Hepatic stellate cell (primary cell): ENCODE results near the gene MT1E.

Experiments used
- DNase-seq: peaks from one replicate; pipeline ENCODE4 v3.0.0; 2011; ENCODE audit warnings: low spot score

MT1E gene

GRCh38 chr16:56626685-56627084, 1.1 kb downstream of the MT1E start:
- no peak for DNase-seq

DNA sequence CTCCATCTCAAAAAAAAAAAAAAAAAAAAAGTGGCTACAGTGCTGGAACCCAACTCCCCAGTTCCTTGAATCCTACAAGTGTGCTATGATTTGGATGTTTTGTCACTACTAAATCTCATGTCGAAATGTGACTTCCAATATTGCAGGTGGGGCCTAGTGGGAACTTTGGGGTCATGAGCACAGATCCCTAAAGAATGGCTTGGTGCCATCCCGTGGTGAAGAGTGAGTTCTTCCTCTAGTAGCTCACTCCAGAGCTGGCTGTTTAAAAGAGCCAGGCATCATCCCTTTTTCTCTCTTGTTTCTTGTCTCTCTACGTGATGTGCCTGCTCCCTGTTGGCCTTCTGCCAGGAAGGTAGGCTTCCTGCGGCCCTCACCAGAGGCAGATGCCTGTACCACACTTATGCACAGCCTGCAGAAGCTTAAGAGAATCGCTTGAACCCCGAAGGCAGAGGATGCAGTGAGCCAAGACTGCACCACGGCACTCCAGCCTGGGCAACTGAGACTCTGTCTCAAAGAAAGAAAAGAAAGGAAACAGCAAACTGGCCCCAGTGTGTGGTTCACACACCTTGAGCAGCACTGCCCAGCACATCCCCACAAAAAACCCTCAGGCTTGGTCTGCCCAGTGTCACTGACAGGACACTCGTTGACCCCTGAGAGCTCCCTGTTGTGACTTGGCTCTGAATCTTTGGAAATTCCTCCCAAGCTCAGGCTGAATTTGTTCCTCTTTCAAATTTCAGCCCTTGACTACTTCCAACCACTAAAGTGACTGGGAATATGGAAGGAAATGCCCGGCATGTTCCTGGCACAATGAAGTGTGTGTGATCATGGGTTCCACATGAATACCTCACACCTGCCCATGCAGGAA, 3.1 kb downstream of the MT1E start:
- DNase-seq = no peak

DNA sequence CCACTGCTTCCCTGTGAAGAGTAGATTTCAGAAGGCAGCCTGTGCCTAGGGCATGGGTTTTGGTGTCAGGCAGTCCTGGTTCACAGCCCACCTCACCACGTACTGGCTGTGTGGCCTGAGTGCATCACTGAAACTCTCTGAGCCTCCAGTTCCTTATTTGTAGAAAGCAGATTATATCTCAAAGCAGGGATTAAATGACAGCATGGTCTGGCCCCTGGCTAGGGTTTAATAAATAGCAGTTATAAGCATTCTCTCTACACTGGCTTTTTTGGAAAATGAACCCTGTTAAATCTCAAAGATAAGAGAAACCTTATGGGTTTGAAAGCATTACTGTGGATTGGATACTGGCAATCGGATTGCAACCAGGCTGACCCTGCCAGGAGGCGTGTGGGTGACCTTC, 4.0 kb downstream of the MT1E start:
- no peak for DNase-seq

GRCh38 chr16:56630134-56630533, 4.6 kb downstream of the MT1E start:
- no peak for DNase-seq

DNA sequence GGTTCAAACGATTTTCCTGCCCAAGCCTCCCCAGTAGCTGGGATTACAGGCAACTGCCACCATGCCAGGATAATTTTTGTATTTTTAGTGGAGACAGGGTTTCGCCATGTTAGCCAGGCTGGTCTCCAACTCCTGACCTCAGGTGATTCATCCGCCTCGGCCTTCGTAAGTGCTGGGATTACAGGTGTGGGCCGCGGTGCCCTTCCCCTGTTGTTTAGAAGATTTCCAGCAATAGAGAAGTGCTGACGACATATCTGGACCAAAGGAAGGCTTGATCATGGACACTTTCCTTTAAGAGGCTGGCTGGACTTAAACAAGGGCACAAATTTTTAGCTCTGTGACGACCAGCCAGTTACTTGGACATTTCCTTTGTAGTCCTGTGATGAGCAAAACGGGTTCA, 5.6 kb downstream of the MT1E start:
- no peak for DNase-seq

DNA sequence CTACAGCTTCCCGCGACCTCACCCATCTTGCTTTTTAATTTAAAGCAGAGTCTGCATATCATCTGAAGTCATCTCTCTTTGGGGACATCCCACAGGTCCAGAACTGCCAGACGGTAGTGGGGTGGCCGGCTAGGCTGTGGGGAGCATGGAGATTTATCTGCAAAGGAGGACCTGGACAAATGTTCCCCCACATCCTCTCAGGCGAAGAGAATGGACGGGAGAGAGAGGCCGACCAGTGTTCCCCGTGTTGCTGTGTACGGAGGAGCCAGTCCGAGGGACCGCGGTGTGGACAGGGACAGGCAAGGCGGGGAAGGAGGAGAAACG, 6.2 kb downstream of the MT1E start:
- DNase-seq = no peak

GRCh38 chr16:56632156-56632847, 6.7 kb downstream of the MT1E start, which contains the start of gene MT1M:
MT1M (plus strand) TSS chr16:56632659; CDS start chr16:56632732, 73 bp downstream.
- DNase-seq = peak; percentile 71

GRCh38 chr16:56632848-56633365, 7.3 kb downstream of the MT1E start:
- no peak for DNase-seq

DNA sequence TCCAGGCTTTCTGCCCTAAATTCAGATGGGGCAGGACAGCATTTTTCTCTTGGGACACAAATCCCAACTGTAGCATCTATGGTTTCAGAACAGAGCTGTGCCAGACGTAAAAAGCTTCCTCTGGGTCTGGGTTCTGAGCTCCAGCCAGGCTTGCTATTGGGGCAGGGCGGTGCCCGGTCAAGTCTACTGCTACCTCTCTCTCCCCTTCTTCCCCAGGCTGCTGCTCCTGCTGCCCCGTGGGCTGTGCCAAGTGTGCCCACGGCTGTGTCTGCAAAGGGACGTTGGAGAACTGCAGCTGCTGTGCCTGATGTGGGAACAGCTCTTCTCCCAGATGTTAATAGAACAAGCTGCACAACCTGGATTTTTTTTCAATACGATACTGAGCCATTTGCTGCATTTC, 8.0 kb downstream of the MT1E start:
- DNase-seq = no peak

DNA sequence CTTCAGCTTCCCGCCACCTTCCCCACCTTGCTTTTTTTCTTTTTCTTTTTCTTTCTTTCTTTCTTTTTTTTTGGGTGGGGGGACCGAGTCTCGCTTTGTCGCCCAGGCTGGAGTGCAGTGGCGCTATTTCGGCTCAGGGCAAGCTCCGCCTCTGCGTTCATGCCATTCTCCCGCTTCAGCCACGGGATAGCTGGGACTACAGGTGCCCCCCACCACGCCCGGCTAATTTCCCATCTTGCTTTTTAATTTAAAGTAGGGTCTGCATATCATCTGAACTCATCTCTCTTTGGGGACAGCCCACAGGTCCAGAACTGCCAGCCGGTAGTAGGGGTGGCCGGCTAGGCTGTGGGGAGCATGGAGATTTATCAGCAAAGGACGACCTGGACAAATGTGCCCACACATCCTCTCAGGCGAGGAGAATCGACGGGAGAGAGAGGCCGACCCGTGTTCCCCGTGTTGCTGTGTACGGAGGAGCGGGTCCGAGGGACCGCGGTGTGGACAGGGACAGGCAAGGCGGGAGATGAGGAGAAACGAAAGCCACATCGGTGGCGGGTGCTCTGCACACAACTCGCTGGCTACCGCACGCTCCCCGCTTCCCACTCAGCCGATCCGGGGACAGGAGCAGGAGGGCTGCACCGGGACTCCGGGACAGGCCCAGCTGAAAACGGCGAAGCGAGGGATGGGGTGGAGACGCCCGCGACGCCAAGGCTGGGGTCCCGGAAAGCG, 9.3 kb downstream of the MT1E start:
- no peak for DNase-seq

GRCh38 chr16:56635441-56635967, 9.9 kb downstream of the MT1E start:
- no peak for DNase-seq

- DNase-seq = no peak
These were observed 11.2 kb downstream of the MT1E start for GRCh38 chr16:56636616-56637413.

- DNase-seq = peak; percentile 69
These were observed 12.5 kb downstream of the MT1E start, which contains the start of gene MT1A for GRCh38 chr16:56637814-56638750. MT1A (plus strand) TSS chr16:56638666; CDS start chr16:56638739, 73 bp downstream.

DNA sequence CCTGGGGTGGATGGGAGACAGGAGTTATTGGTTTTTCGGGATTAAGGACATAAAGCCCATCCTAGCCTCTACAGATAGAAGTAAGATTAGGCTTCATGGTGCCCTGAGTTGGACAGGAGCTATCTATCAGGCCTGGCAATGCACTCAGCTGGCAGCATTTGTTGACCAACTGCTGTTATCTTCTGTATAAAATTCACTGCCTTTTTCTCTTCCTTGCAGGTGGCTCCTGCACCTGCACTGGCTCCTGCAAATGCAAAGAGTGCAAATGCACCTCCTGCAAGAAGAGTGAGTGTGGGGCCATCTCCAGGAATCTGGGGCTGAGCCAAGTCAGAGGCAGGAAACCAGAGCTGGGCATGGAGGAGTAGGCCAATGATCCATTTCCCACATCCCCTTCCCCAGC, 13.5 kb downstream of the MT1E start:
- DNase-seq = no peak

DNA sequence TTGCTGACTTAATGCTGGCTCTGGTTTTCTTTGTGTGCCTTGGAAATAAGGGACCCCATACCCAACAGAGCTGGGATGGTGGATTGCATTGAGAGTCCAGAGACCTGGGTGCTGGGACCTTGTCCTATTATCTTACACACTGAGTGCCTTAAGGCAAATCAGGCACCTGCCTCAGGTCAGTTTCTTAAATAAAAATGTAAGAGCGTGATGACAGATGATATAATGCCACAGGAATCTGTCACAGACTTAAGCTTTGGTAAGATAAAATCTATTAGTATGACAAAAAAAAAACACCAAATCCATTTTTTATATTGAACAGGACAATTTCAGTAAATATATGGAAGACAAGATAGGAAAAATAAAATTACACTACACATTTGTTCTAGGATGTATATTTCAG, 14.5 kb downstream of the MT1E start:
- DNase-seq = no peak

GRCh38 chr16:56641166-56641565, 15.6 kb downstream of the MT1E start:
- no peak for DNase-seq

GRCh38 chr16:56643080-56643778, 17.6 kb downstream of the MT1E start:
- peak; percentile 50 for DNase-seq

DNA sequence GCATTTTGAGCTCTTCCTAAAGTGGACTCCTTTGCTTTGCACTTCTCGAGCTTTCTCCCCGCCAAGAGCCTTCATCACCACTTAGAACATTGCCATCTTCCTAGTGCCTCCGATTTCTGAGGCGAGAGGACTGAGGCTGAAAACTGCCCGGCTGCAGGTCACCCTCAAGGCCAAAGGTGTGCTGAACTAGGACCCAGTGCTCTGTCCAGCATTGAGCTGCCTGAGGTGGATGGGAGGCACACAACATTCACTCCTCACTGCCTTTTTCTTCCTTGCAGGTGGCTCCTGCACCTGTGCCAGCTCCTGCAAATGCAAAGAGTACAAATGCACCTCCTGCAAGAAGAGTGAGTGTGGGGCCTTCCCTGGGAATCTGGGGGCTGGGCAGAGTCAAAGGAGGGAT, 18.3 kb downstream of the MT1E start:
- DNase-seq = no peak

- no peak for DNase-seq
These were observed 19.7 kb downstream of the MT1E start for GRCh38 chr16:56645311-56645710.

- DNase-seq = no peak
These were observed 20.3 kb downstream of the MT1E start for GRCh38 chr16:56645838-56646237.
